DOHH2 (cell line): ENCODE data around the gene B4GALT4.

Experiments
- CTCF ChIP-seq: fragments of 200-600 bp; sonication (generic); IDR thresholded peaks from one replicate; pipeline ENCODE4 v1.5.1; 2014; ENCODE audit warnings: antibody characterized with exemption, mild to moderate bottlenecking, low read depth, low read length; ENCODE audit not compliant: poor library complexity, severe bottlenecking
- EZH2phosphoT487 ChIP-seq: fragments of 200-600 bp; sonication (generic); IDR thresholded peaks from 2 replicates; pipeline ENCODE4 v1.6.1; 2017; ENCODE audit warnings: borderline replicate concordance, mild to moderate bottlenecking, antibody characterized with exemption, low read length, moderate library complexity, mixed read lengths

- no peak for TF ChIP-seq CTCF
- no peak for TF ChIP-seq EZH2phosphoT487
Measured at GRCh38 chr3:119219069-119219468, 21.6 kb downstream of the B4GALT4 start.
